ENCODE measurements around the gene HYAL4.

DNA sequence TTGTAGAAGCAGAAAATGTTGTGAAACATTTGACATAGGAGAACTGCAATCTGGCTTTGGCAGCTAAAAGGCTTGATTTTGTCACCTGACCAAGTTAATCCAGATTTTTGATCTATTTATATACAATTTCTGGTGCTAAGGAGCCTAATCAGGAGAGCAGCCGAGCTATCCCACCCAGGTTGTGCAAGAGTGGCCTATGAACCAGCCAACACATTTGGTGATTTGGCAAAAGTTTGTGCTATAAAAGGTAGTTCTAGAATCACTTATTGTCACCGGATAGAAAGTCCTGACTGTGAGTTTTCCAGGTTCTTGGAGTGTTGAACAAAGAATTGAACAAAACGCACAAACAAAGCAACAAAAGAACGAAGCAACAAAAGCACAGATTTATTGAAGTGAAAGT, 78.6 kb downstream of the HYAL4 start:
- TF ChIP-seq, protein P1, sequence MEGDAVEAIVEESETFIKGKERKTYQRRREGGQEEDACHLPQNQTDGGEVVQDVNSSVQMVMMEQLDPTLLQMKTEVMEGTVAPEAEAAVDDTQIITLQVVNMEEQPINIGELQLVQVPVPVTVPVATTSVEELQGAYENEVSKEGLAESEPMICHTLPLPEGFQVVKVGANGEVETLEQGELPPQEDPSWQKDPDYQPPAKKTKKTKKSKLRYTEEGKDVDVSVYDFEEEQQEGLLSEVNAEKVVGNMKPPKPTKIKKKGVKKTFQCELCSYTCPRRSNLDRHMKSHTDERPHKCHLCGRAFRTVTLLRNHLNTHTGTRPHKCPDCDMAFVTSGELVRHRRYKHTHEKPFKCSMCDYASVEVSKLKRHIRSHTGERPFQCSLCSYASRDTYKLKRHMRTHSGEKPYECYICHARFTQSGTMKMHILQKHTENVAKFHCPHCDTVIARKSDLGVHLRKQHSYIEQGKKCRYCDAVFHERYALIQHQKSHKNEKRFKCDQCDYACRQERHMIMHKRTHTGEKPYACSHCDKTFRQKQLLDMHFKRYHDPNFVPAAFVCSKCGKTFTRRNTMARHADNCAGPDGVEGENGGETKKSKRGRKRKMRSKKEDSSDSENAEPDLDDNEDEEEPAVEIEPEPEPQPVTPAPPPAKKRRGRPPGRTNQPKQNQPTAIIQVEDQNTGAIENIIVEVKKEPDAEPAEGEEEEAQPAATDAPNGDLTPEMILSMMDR (IDR thresholded peaks at IDR 0.05), result no peak
- no peak for TF ChIP-seq POLR2A (IDR thresholded peaks at IDR 0.05)

Measured in uterus (tissue), 2 donors.